BJ (cell line): ENCODE results near the gene ORMDL3. TPM values are rescaled to one million over a fixed set of nuclear protein-coding genes. Genes with fewer than 3 reads are reported as not detected.

ENCODE experiments used
- CTCF ChIA-PET: fragments of 350-600 bp; formaldehyde crosslinking; extraction: SDS; loops from one replicate; lab custom pipeline; 2021; ENCODE audit warnings: antibody characterized with exemption, inconsistent platforms; lab: Yijun Ruan, JAX
- POLR2A ChIA-PET: fragments of 300-600 bp; sonication (Branson Sonifier 250); formaldehyde crosslinking; extraction: SDS; loops from one replicate; lab custom pipeline; 2021; ENCODE audit warnings: antibody characterized with exemption; lab: Charles Lee
- DNase-seq: peaks from one replicate; pipeline ENCODE4 v3.0.0-alpha.2; 2011; ENCODE audit warnings: low read depth
- H3K27me3 ChIP-seq: 2 replicates; pipeline ENCODE4 v1.6.0; 2011; ENCODE audit warnings: low read length; ENCODE audit not compliant: control insufficient read depth, insufficient read depth
- H3K36me3 ChIP-seq: 2 replicates; pipeline ENCODE4 v1.5.1; 2011; ENCODE audit warnings: low read length; ENCODE audit not compliant: control insufficient read depth, insufficient read depth
- H3K4me3 ChIP-seq: 2 replicates; pipeline ENCODE4 v1.5.1; 2011; ENCODE audit warnings: low read depth, mild to moderate bottlenecking, control low read depth, low read length
- CTCF ChIP-seq: IDR thresholded peaks from 2 replicates; pipeline ENCODE4 v1.5.1; 2011; ENCODE audit warnings: low read depth, mild to moderate bottlenecking, control low read depth, inconsistent platforms, low read length, moderate library complexity; ENCODE audit not compliant: insufficient read depth
- polyA plus RNA-seq: library from polyadenylated mRNA; depleted of rRNA; stranded (reverse); fragments of >200 nt; gene quantifications from 2 replicates; pipeline ENCODE4 v1.2.3, GENCODE V29; 2011; rRNA removed

Gene ORMDL3
- polyA plus RNA-seq, 1 experiment: 96.7 TPM

GRCh38 chr17:39872751-39873150, 54.6 kb downstream of the ORMDL3 start:
- Histone ChIP-seq H3K36me3 (no peaks in the 10 kb centered on the region), H3K27me3 (peaks cover 9% of the 10 kb centered on the region), H3K4me3 (no peak overlapping the region)
- CTCF ChIA-PET: interaction anchor here (0.7 to 5.3 kb wide), 9 partner anchors 11 to 251 kb away, joined by 3 to 45 read pairs (median 3); partner anchors contain the start of gene PSMD3
- DNase-seq: no peak
- peak; percentile 42 for TF ChIP-seq CTCF
- POLR2A ChIA-PET: no interaction called here

- ChIA-PET POLR2A (no interaction called here), CTCF (interaction anchor here (0.6 to 5.3 kb wide), 6 partner anchors 23 to 156 kb away, joined by 3 to 45 read pairs (median 6); partner anchors contain the start of gene PSMD3)
- no peak for TF ChIP-seq CTCF
- no peaks in the 10 kb centered on the region for H3K36me3 ChIP-seq
- peaks cover 15% of the 10 kb centered on the region for H3K27me3 ChIP-seq
- no peak for DNase-seq
- no peak overlapping the region for H3K4me3 ChIP-seq
These were observed 55.6 kb downstream of the ORMDL3 start for GRCh38 chr17:39871801-39872200.

Other genes starting within 250 kb of the ORMDL3 start
- gene PGAP3, start 239.5 kb downstream of the ORMDL3 start, polyA plus RNA-seq: 11.4 and 20.3 TPM in 2 replicates
- 22.8 and 35.4 TPM in 2 replicates for gene ERBB2, start 227.5 kb downstream of the ORMDL3 start, polyA plus RNA-seq
- 61.4 and 78.9 TPM in 2 replicates for gene MIEN1, start 197.1 kb downstream of the ORMDL3 start, polyA plus RNA-seq
- gene GRB7, start 189.7 kb downstream of the ORMDL3 start, polyA plus RNA-seq: 0.09 and 0.23 TPM in 2 replicates
- gene IKZF3, start 63.3 kb downstream of the ORMDL3 start, polyA plus RNA-seq: not detected in 2 replicates
- not detected in 2 replicates for gene ZPBP2, start 59.4 kb downstream of the ORMDL3 start, polyA plus RNA-seq
- 3.8 and 5.1 TPM in 2 replicates for gene GSDMB, start 9.0 kb downstream of the ORMDL3 start, polyA plus RNA-seq
- gene LRRC3C, start 131 bp upstream of the ORMDL3 start, polyA plus RNA-seq: not detected in 2 replicates
- not detected in 2 replicates for gene GSDMA, start 35.4 kb upstream of the ORMDL3 start, polyA plus RNA-seq
- gene PSMD3, start 53.2 kb upstream of the ORMDL3 start, polyA plus RNA-seq: 57.0 and 104 TPM in 2 replicates
- not detected in 2 replicates for gene CSF3, start 87.8 kb upstream of the ORMDL3 start, polyA plus RNA-seq
- gene MED24, start 126.8 kb upstream of the ORMDL3 start, polyA plus RNA-seq: 40.1 and 55.2 TPM in 2 replicates
- 32.1 and 43.3 TPM in 2 replicates for gene THRA, start 135.4 kb upstream of the ORMDL3 start, polyA plus RNA-seq
- 1.9 and 2.3 TPM in 2 replicates for gene NR1D1, start 173.0 kb upstream of the ORMDL3 start, polyA plus RNA-seq
- 36.7 and 69.0 TPM in 2 replicates for gene MSL1, start 194.4 kb upstream of the ORMDL3 start, polyA plus RNA-seq
- 27.8 and 35.1 TPM in 2 replicates for gene CASC3, start 212.9 kb upstream of the ORMDL3 start, polyA plus RNA-seq
- 2.3 and 3.8 TPM in 2 replicates for gene RAPGEFL1, start 249.9 kb upstream of the ORMDL3 start, polyA plus RNA-seq